Ascending aorta (tissue), 2 donors: ENCODE measurements around the gene EPB41L4A. TPM values are rescaled to one million over a fixed set of nuclear protein-coding genes. Genes with fewer than 3 reads are reported as not detected.

Source experiments
- DNase-seq, 2 donors: peaks; one replicate each; pipeline ENCODE4 v3.0.0-alpha.2; 2019; ENCODE audit warnings: low spot score in 2 of 2
- H3K27ac ChIP-seq, 2 donors: fragments of 200-600 bp; sonication (generic); one replicate each; pipeline ENCODE4 v1.5.1; 2016 to 2017; ENCODE audit warnings: mild to moderate bottlenecking in 1 of 2
- H3K27me3 ChIP-seq: fragments of 200-600 bp; sonication (generic); one replicate; pipeline ENCODE4 v1.5.1; 2017
- H3K36me3 ChIP-seq, 2 donors: fragments of 200-600 bp; sonication (generic); one replicate each; pipeline ENCODE4 v1.5.1; 2016
- H3K4me1 ChIP-seq, 2 donors: fragments of 200-600 bp; sonication (generic); one replicate each; pipeline ENCODE4 v1.5.1; 2016 to 2017; ENCODE audit warnings: mild to moderate bottlenecking in 1 of 2
- H3K4me3 ChIP-seq, 2 donors: fragments of 200-600 bp; sonication (generic); one replicate each; pipeline ENCODE4 v1.5.1; 2016 to 2017; ENCODE audit warnings: mild to moderate bottlenecking in 1 of 2
- H3K9me3 ChIP-seq, 2 donors: fragments of 200-600 bp; sonication (generic); one replicate each; pipeline ENCODE4 v1.5.1; 2016
- CTCF ChIP-seq, 3 experiments: fragments of 200-600 bp in 2 of 3; fragments of 450-650 bp in 1 of 3; sonication (generic) in 2 of 3; IDR thresholded peaks; one replicate each; pipeline ENCODE4 v1.5.1; 2016 to 2019; ENCODE audit warnings: antibody characterized with exemption in 3 of 3, mild to moderate bottlenecking in 1 of 3, moderate library complexity in 1 of 3
- intact Hi-C: fragments of 100-400 bp; cut with DNase I; formaldehyde crosslinking; loops from one replicate; pipeline ENCODE4 v1.15.1; 2023
- total RNA-seq: library from RNA; depleted of rRNA; stranded (reverse); fragments of >200 nt; gene quantifications from one replicate; pipeline ENCODE4 v1.1.0, GENCODE V29; 2016

EPB41L4A gene
- total RNA-seq, 1 donor from 2014 or later = 9.4 TPM

GRCh38 chr5:112333331-112333781, 85.7 kb downstream of the EPB41L4A start:
- H3K4me3 ChIP-seq = no peak overlapping the region
- TF ChIP-seq CTCF (IDR thresholded peaks at IDR 0.05) = no peak
- no peaks in the 10 kb centered on the region for H3K9me3 ChIP-seq
- no peak for DNase-seq
- intact Hi-C loops = no loop called here
- no peaks in the 10 kb centered on the region for H3K36me3 ChIP-seq
- H3K27me3 ChIP-seq = no peaks in the 10 kb centered on the region
- no peaks in the 10 kb centered on the region for H3K4me1 ChIP-seq
- no peak overlapping the region for H3K27ac ChIP-seq

- H3K9me3 ChIP-seq = no peaks in the 10 kb centered on the region
- no peak for TF ChIP-seq CTCF (IDR thresholded peaks at IDR 0.05)
- H3K36me3 ChIP-seq = no peaks in the 10 kb centered on the region
- H3K27ac ChIP-seq = no peak overlapping the region
- DNase-seq = no peak
- intact Hi-C loops = no loop called here
- no peak overlapping the region for H3K4me3 ChIP-seq
- no peaks in the 10 kb centered on the region for H3K4me1 ChIP-seq
- H3K27me3 ChIP-seq = no peaks in the 10 kb centered on the region
These were observed 87.2 kb downstream of the EPB41L4A start for GRCh38 chr5:112331892-112332291.

GRCh38 chr5:112329419-112330090, 89.5 kb downstream of the EPB41L4A start:
- Histone ChIP-seq H3K4me3 (no peak overlapping the region), H3K9me3 (no peaks in the 10 kb centered on the region), H3K27ac (no peak overlapping the region), H3K27me3 (no peaks in the 10 kb centered on the region), H3K4me1 (no peaks in the 10 kb centered on the region), H3K36me3 (no peaks in the 10 kb centered on the region)
- TF ChIP-seq CTCF (IDR thresholded peaks at IDR 0.05) = no peak
- intact Hi-C loops = no loop called here
- no peak for DNase-seq

- no peak overlapping the region for H3K4me3 ChIP-seq
- no peak for TF ChIP-seq CTCF (IDR thresholded peaks at IDR 0.05)
- no peak overlapping the region for H3K27ac ChIP-seq
- no peaks in the 10 kb centered on the region for H3K27me3 ChIP-seq
- no peaks in the 10 kb centered on the region for H3K36me3 ChIP-seq
- no peaks in the 10 kb centered on the region for H3K9me3 ChIP-seq
- no peak for DNase-seq
- intact Hi-C loops = no loop called here
- no peaks in the 10 kb centered on the region for H3K4me1 ChIP-seq
These were observed 95.9 kb downstream of the EPB41L4A start for GRCh38 chr5:112323166-112323565.

- TF ChIP-seq CTCF (IDR thresholded peaks at IDR 0.05) = no peak
- Histone ChIP-seq H3K27ac (no peak overlapping the region), H3K4me1 (no peaks in the 10 kb centered on the region), H3K9me3 (no peaks in the 10 kb centered on the region), H3K4me3 (no peak overlapping the region), H3K36me3 (no peaks in the 10 kb centered on the region), H3K27me3 (no peaks in the 10 kb centered on the region)
- no peak for DNase-seq
- intact Hi-C loops = no loop called here
These were observed 98.7 kb downstream of the EPB41L4A start for GRCh38 chr5:112320408-112320807.

GRCh38 chr5:112318346-112318745, 100.7 kb downstream of the EPB41L4A start:
- Histone ChIP-seq H3K4me1 (no peaks in the 10 kb centered on the region), H3K27ac (no peak overlapping the region), H3K9me3 (no peaks in the 10 kb centered on the region), H3K4me3 (no peak overlapping the region), H3K27me3 (no peaks in the 10 kb centered on the region), H3K36me3 (no peaks in the 10 kb centered on the region)
- intact Hi-C loops = no loop called here
- no peak for TF ChIP-seq CTCF (IDR thresholded peaks at IDR 0.05)
- no peak for DNase-seq
